Activated T-cell treated with anti-CD3 and anti-CD28 coated beads, Interleukin-2, amount 50 U/mL, for 72 hours (primary cell): ENCODE data around the gene MTERF4. TPM values are rescaled to one million over a fixed set of nuclear protein-coding genes. Genes with fewer than 3 reads are reported as not detected.

Source experiments
- ATAC-seq, 2 donors: fragments of 150-1000 bp; cut with Tn5 transposase; replicated peaks in 1 of 2; 2 replicates each; pipeline ENCODE4 v1.10.0; 2021; ENCODE audit warnings: moderate library complexity in 2 of 2, mild to moderate bottlenecking in 1 of 2
- DNase-seq, 2 donors: peaks; one replicate each; pipeline ENCODE4 v3.0.0; 2021 to 2022; ENCODE audit warnings: mixed read lengths in 1 of 2
- H3K27ac Mint-ChIP-seq: one replicate; pipeline ENCODE4 v1.8.0; 2022; ENCODE audit warnings: mild to moderate bottlenecking, moderate library complexity, mixed read lengths
- H3K27me3 Mint-ChIP-seq: one replicate; pipeline ENCODE4 v1.8.0; 2022; ENCODE audit warnings: low read depth, mixed read lengths
- H3K36me3 Mint-ChIP-seq, 2 donors: one replicate each; pipeline ENCODE4 v1.8.0; 2022; ENCODE audit warnings: mixed read lengths in 2 of 2, mild to moderate bottlenecking in 1 of 2; ENCODE audit not compliant: insufficient read depth in 2 of 2
- H3K4me1 Mint-ChIP-seq: one replicate; pipeline ENCODE4 v1.8.0; 2022; ENCODE audit warnings: low read depth, mixed read lengths
- H3K4me3 Mint-ChIP-seq, 2 donors: one replicate each; pipeline ENCODE4 v1.8.0; 2022; ENCODE audit warnings: mild to moderate bottlenecking in 2 of 2, mixed read lengths in 2 of 2, moderate library complexity in 2 of 2
- H3K9me3 Mint-ChIP-seq, 2 donors: one replicate each; pipeline ENCODE4 v1.8.0; 2022; ENCODE audit warnings: mixed read lengths in 2 of 2
- total RNA-seq, 2 donors: library from RNA; stranded (reverse); gene quantifications; one replicate each; pipeline ENCODE4 v1.2.3, GENCODE V29; 2022

Gene MTERF4
- total RNA-seq, 2 donors from 2014 or later = 48.7 to 53.7 TPM

DNA sequence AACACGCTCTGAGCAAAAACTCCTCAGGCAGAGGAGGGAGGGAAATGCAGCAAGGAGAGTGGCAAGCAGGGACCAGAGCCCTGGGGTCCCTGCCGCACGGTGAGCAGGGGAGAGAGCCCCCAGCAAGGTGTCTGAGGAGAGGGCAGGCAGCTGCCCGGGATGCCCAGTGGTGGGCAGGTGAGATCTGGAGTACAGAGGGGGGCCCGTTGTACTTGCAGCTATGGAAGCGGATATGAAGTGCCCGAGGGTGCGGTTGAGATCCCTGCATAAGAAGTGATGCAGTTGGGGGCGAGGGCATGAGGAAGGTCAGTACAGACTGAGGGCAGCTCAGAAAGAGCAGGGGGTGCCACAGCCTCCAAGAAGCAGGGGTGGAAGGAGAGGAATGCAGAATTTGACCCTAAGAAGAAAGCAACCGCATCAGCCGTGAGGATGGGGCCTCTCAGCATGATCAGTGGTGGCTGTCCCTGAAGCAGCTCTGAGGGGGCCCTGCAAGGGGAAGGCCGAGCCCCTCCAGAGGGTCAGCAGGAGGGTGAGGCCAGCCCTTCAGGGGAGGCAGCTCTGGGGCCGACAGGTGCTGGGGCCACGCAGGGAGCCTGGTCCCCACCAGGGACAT is 29.4 kb downstream of the MTERF4 start:
- Mint-ChIP-seq H3K27me3 (no peaks in the 10 kb centered on the region), H3K27ac (no peak overlapping the region), H3K4me3 (no peak overlapping the region), H3K9me3 (no peaks in the 10 kb centered on the region), H3K36me3 (peaks cover 2% of the 10 kb centered on the region in 2 donors), H3K4me1 (no peaks in the 10 kb centered on the region)
- no peak for DNase-seq
- no peak for ATAC-seq

DNA sequence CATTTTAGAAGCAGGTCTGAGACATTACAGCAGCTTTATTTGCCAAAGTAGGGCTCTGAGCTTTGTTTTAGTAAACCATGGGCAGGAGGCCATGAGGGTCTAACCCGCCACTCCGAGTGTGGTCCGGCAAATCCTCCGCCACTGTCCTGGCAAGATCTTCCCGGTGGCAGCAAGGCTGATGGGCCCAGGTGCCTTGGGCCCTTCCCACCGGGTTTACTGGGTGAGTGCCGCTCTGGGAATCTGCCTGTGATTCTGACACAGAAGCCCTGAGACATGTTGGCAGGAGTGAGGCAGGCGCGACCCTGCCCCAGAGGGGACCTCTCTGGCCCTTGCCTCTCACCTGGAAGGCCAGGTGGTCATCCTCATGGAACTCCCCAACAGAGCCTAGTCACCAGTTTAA is 29.9 kb downstream of the MTERF4 start:
- Mint-ChIP-seq H3K4me1 (no peaks in the 10 kb centered on the region), H3K9me3 (no peaks in the 10 kb centered on the region), H3K27ac (no peak overlapping the region), H3K36me3 (peaks cover 2% of the 10 kb centered on the region in 2 donors), H3K4me3 (no peak overlapping the region), H3K27me3 (no peaks in the 10 kb centered on the region)
- no peak for ATAC-seq
- DNase-seq = no peak

GRCh38 chr2:241071677-241072111 is 30.4 kb downstream of the MTERF4 start:
- DNase-seq (no peak), ATAC-seq (no peak)
- Mint-ChIP-seq H3K4me3 (no peak overlapping the region), H3K4me1 (no peaks in the 10 kb centered on the region), H3K27me3 (no peaks in the 10 kb centered on the region), H3K36me3 (peaks cover 2% of the 10 kb centered on the region in 2 donors), H3K27ac (no peak overlapping the region), H3K9me3 (no peaks in the 10 kb centered on the region)

DNA sequence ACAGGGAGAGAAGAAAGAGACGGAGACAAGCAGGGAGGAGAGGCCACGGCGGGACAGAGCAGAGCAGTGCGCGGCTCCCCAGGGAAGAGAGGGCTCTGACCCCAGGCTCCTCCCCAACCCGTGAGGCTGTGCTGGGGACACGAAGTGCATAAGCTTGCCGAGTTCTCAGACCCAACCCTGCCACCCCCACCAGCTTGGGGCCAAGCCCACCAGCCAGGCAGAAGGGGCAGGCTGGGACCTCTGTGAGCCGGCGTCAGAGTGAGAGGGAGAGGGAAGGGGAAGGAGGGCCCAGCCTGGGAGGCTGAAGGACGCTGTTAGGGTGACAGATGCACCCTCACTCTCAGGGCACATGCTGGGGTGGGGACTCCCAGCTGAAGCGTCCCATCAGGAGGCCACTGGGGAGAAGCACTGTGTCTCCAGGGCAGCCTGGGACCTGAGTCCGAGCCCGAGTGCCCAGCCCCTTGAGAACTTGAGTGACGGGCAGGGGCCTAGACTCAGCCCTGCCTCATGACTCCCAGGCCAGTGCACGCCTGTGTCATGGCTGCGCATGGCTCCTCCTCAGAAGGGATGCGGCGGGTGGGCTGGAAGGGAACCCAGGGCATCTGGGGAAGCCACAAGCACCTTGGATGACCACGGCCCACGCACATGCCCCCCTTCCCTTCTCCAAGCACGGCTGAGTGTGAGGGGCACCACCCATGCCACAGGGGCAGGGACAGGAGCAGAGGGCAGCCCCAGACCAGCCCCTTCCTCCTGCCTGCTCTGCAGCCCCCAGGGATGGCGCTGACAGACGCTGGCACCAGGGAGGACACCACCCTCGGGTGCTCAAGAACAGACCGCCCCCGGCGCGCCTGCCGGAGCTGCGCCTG is 31.0 kb downstream of the MTERF4 start:
- Mint-ChIP-seq H3K4me1 (no peaks in the 10 kb centered on the region), H3K27me3 (no peaks in the 10 kb centered on the region), H3K27ac (no peak overlapping the region), H3K36me3 (peaks cover 2% of the 10 kb centered on the region in 2 donors), H3K9me3 (no peaks in the 10 kb centered on the region), H3K4me3 (no peak overlapping the region)
- no peak for ATAC-seq
- DNase-seq = no peak

GRCh38 chr2:241070361-241070760 is 31.7 kb downstream of the MTERF4 start:
- ATAC-seq = no peak

GRCh38 chr2:241069821-241070281 is 32.2 kb downstream of the MTERF4 start:
- H3K36me3 Mint-ChIP-seq = peaks cover 0 to 2% of the 10 kb centered on the region in 2 donors
- H3K27ac Mint-ChIP-seq = no peak overlapping the region
- no peaks in the 10 kb centered on the region for H3K4me1 Mint-ChIP-seq
- H3K9me3 Mint-ChIP-seq = no peaks in the 10 kb centered on the region
- no peaks in the 10 kb centered on the region for H3K27me3 Mint-ChIP-seq
- DNase-seq (no peak), ATAC-seq (no peak)
- H3K4me3 Mint-ChIP-seq = no peak overlapping the region

More at GRCh38 chr2:241070361-241070760, 31.7 kb downstream of the MTERF4 start:
- Mint-ChIP-seq H3K27me3 (no peaks in the 10 kb centered on the region), H3K36me3 (peaks cover 0 to 2% of the 10 kb centered on the region in 2 donors), H3K4me1 (no peaks in the 10 kb centered on the region), H3K9me3 (no peaks in the 10 kb centered on the region), H3K27ac (no peak overlapping the region), H3K4me3 (no peak overlapping the region)
- DNase-seq = no peak

GRCh38 chr2:241068942-241069810 is 32.9 kb downstream of the MTERF4 start:
- ATAC-seq (no peak), DNase-seq (no peak)
- Mint-ChIP-seq H3K27me3 (no peaks in the 10 kb centered on the region), H3K36me3 (no peaks in the 10 kb centered on the region), H3K4me3 (no peak overlapping the region), H3K27ac (no peak overlapping the region), H3K4me1 (no peaks in the 10 kb centered on the region), H3K9me3 (no peaks in the 10 kb centered on the region)

- Mint-ChIP-seq H3K4me1 (no peaks in the 10 kb centered on the region), H3K4me3 (no peak overlapping the region), H3K27me3 (no peaks in the 10 kb centered on the region), H3K27ac (no peak overlapping the region), H3K36me3 (no peaks in the 10 kb centered on the region), H3K9me3 (no peaks in the 10 kb centered on the region)
- ATAC-seq (no peak), DNase-seq (no peak)
These were observed 33.7 kb downstream of the MTERF4 start for GRCh38 chr2:241068136-241068941.

GRCh38 chr2:241067501-241068135 is 34.5 kb downstream of the MTERF4 start:
- Mint-ChIP-seq H3K9me3 (no peaks in the 10 kb centered on the region), H3K4me1 (no peaks in the 10 kb centered on the region), H3K4me3 (no peak overlapping the region), H3K27ac (no peak overlapping the region), H3K27me3 (no peaks in the 10 kb centered on the region), H3K36me3 (no peaks in the 10 kb centered on the region)
- ATAC-seq (no peak), DNase-seq (no peak)

- ATAC-seq (no peak), DNase-seq (no peak)
- Mint-ChIP-seq H3K36me3 (no peaks in the 10 kb centered on the region), H3K9me3 (no peaks in the 10 kb centered on the region), H3K4me3 (no peak overlapping the region), H3K27ac (no peak overlapping the region), H3K4me1 (no peaks in the 10 kb centered on the region), H3K27me3 (no peaks in the 10 kb centered on the region)
These were observed 35.2 kb downstream of the MTERF4 start for GRCh38 chr2:241066893-241067341.

DNA sequence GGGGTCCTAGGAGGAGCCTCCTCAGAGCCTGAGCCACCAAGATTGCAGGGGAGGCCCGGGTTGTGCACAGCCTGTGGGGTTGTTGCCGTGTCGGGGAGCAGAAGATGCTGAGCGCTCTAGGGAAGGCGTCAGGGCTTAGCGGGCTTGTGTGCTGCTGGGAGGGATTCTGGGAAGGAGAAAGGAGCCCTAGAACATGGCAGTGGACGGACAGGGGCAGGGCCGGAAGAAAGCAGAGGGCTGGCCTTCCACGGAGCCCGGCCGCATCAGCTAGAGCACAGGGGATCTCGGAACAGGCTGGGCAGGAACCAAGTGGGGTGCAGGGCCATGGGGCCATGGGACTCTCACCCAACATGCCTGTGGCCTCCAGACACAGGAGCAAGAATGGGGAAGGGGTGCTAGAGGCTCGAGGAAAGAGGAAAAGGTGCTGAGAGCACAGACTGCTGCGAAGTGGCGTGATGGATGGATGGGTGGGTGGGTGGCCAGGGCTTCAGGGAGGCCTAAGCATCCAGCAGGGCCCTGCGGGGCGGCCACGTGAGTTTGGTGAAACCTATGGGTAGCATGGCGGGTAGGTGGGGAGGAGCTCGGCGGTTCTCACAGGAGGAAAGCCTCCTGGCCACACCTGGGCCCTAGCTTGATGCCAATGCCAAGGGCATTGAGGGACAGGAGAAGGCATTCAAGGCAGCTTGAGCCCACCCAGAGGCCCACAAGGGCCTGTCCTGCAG is 35.8 kb downstream of the MTERF4 start:
- no peaks in the 10 kb centered on the region for H3K4me1 Mint-ChIP-seq
- H3K27ac Mint-ChIP-seq = no peak overlapping the region
- DNase-seq = no peak
- no peaks in the 10 kb centered on the region for H3K27me3 Mint-ChIP-seq
- H3K4me3 Mint-ChIP-seq = no peak overlapping the region
- H3K9me3 Mint-ChIP-seq = no peaks in the 10 kb centered on the region
- no peak for ATAC-seq
- no peaks in the 10 kb centered on the region for H3K36me3 Mint-ChIP-seq
